Non-pigmented ciliary epithelial cell (primary cell): ENCODE results near the gene CDRT4.
"Not testable (repeated sequence)": the region's sequence is repeated elsewhere in the genome, so short reads cannot be mapped to it uniquely, and the experiment has no call there.

Experiments
- DNase-seq: peaks from one replicate; pipeline ENCODE4 v3.0.0-alpha.2; 2010; ENCODE audit warnings: low read depth

CDRT4 gene

DNA sequence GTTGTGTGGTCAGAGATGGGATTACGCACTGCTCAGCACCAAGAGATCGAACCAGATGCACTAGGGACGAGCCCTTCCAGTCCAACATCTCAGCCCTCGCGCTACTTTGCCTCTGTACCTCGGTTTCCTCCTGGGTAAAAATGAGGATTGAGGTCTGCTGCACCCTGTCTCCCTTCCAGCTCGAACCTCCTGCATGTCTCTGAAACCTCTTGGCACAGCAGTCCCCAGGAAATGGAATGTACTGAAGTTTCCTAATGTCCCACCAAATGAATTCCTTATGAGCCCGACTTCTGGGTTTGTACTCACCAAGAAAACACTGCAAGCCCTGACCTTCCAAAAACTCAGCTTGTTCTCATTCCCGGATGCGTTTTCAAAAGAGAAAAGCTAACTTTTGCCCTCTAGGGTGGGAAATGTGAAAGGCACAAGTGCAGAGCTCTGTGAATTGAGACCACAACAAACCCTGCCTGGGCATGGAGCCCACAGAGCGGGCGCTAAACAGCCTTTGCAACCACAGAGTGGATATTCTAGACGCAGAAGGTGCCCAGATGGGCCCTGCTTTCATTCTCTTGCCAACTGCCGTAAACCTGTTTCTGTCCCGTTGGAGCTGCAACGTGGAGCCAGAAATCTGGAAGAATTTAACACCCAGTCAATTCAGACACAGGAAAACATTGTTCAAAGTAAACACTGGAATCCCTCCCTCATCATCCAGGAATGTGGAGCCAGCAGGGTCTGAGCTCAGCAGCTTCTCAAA lies 10.3 kb downstream of the CDRT4 start:
- DNase-seq: no peak

DNA sequence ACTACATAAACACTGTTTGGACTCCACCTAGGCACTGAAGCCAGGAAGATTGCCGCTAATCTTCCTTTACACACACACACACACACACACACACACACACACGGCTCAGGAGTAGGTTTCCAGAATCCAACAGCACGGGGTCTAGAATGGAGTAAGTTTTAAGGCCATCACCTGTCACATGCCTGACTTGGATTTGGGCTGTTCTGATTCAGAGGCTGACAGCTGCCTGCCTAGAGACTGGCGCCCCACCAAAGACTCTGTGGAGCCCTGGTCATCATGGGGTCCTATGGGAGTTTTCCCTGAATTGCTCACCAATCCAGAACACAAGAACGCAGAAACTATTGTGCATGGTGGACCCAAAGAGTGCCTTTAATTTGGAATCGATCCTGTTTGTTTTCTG lies 10.9 kb downstream of the CDRT4 start:
- no peak for DNase-seq

DNA sequence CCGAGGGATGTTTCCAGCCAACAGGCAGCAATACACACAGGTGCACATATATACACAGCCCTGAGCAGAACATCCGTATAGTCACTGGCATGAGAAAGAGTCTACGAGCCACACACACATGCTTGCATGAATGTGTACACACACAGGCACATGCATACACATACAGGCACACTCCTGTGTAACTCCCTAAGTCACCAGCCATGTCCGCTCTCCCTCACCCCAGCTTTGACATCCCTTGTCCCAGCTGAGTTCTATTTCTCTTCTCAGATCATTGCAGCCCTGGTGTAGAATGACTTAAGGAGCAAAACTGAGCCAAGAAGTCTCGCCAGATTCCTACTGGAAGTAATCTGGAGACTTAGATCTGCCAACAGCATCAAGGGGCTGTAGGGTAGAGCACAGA lies 13.1 kb downstream of the CDRT4 start:
- no peak for DNase-seq

DNA sequence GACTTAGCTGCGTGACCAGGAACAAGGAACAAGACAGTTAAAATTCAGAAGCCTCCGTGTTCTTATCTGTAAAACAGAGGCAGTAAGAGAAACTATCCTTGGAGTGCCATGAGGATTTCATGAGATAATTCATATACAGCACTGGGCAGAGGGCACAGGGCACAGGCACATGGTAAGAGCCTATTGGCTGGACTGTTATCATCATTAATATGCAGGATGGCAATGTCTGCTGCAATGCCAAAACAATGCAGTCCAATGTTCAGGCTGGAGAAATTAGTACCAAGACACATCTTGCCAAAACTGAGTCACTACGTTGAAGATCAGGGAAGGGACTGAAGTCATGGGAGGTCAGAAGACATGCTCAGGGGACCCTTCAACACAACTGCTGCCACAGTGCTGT lies 13.6 kb downstream of the CDRT4 start:
- DNase-seq: no peak

DNA sequence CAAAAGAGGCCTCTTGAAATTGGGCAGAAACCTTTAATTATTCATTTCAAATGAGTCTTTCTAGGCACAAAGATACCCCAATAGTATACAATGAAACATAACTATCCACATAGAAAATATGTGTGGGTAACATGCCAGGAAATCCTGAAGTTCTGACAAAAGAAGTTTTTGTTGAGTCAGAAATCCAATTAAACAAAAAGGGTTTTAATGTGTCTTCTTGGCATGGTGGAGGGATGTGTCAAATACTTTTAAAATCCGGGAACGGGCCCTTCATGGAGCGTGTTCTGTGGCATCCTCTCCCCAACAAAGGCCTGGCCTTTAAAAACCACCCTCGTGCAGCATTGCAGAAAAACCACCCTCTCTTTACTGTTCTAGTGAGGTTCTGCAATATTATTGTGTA lies 14.2 kb downstream of the CDRT4 start:
- DNase-seq: no peak

DNA sequence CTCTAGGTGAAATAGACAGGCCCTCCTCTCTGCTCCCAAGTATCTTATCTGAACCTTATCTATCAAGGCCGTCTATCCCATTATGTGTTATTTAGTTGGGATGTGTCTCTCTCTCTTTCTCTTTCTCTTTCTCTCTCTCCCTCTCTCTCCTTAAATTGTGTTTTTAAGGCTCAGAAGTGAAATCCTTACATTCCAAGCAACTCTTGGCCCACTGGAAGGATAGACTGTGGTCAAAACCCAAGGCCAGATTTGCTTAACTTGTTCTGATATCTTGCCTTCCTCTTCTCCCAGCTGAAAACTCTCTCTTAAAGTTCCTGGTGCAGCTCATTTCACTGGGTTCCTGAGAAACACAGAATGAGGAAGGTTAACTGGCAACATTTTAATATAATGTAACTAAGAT lies 14.7 kb downstream of the CDRT4 start:
- no peak for DNase-seq

DNA sequence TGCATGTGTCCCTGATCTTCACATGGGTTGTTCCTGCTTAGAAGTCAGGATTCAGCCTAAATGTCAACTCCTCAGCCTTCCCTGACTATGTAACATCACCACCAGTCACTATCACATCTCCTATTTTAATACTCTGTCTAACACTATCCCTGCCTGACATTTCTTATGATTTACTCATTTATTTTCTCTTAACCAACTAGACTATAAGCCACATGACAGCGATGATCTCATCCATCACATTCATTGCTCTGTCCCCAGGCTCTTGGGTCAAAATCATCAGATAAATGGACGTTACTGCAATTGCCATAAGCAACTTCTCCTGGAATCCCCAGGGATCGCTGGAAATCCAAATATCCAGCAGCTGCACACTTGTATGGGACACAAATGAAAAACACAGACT lies 15.7 kb downstream of the CDRT4 start:
- DNase-seq: no peak

DNA sequence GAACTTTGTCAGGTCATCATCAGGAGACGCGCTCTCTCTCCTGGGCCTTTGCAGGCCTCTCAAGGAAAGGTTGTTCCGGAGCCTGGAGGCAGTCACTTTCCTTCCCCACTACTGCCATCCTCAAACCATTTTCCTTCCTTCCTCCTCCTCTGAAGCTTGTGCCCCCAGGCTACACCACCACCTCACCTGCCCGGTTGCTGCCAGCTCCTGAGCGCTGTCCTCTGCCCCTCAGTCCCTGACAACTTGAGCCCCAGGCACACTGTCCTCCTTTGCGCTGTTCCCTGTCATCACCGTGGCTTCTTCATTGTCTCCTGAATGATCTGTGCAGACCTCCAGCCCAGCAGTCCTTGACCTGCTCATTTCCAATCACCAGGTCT lies 18.9 kb downstream of the CDRT4 start:
- no peak for DNase-seq

DNA sequence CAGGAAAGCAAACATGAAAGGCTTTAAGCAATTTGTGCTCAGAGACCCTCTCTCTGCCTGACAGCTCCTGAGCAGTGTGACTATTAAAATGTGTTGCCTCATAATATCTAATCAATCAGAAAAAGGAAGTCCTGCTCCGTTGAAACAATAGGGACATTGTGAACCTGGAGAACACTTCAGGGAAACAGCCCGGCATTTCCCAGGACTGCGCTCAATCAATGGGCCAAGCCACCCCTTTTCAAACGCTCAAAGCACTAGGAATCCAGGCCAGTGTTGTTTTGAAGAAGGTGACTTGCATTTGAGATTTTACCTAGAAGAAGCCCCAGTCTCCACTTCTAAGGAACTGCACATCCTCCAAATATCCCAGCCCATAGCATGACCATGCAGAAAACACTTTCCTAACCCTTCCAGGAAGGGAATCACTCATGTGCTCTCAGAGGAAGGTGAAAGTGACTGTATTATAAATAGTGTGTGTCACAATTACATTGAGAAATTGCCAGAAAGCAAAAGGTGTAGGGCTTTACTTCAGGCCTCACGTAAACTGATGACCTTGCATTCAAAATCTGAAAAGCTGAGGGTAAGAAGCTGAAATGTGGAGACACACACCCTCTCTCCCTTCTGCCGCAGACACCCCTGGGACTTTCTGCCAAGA lies 19.4 kb downstream of the CDRT4 start:
- DNase-seq: no peak

DNA sequence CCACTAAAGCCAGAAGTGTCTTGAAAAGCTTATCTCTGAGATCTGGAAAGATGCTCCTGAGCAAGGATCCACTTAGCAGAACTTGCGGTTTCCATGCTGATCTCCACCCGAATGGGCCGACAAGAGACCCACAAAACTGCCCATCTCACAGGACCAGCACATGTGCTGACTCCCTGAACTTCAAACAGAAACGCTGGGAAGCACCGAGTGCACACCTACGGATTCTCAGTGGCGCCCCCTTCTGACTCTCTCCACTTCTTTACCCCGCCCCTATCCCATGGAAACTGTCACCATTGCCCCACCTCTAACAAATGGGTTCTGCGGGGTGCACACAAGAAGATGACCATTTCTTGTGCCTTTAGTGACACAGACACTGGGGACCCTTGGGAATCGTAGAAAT lies 21.4 kb downstream of the CDRT4 start:
- no peak for DNase-seq

DNA sequence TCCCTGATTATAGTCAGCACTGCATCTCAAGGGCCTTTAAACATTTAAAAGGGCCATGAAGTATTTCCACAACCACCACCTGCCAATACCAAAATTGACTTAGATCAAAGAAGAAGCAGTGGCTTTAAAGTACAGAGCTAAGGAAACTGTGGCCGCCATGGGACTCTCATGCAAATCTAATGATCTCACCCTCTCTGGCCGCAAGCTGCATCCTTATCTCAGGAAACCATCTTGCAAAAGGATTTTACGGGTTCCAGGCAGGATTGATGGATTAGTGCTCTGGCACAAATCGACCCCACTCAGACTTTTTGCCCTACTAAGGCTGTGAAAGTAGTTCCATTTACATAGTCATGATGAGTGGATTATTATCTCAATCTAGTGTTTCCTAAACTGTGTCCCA lies 22.6 kb downstream of the CDRT4 start:
- DNase-seq: no peak

DNA sequence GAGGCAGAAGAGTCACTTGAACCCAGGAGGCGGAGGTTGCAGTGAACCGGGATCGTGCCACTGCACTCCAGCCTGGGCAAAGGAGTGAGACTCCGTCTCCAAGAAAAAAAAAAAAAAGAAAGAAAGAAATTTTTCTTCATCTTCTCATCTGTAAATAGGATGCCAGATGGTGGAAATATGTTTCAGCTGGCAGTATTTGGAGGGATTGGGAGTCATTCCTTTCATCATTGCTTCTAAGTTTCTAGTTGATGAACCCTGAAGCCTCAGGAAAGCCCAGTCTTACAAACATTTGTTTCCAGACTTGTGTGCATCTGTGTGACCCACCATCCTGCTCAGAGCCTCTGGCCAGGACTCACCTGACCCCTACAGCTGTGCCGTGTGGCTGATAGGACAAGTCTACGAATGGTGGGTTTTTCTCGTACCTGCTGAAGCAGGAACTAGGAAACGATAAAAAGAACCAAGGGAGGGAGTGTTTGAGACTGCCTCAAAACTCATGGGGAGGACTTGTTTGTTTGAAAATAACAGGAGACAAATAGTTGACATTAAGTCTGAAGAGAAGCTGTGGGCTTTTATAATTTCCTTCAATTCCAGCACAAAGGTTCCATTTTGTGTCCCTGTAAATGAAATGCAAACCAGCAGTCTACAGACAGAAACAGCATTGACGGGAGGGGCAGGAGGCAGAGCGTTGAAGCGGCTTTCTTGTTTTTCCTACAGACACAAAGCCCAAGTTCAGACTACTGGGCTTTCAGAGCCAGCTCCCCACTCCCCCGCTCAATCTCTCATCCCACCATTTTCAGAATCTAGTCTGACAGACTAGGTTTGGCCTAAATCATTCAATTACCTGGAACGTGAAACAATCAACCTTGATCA lies 24.9 kb downstream of the CDRT4 start:
- no peak for DNase-seq

DNA sequence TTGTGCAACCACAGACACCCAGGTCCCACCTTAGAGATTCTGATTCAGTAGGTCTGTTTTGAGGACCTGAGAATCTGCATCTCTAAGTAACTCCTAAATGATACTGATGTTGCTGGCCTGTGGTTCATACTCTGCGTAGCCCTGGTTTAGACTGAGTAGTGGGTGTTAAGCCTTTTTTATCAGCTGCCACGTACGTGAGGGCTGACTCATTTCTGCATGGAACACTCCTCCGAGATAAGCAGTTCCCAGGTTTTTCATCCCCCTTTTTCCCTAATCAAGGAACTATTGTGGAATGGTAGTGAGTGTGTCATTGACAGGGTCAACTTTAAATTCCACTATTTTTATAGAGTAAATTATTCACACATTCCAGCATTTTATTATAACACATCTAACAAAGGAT lies 26.1 kb downstream of the CDRT4 start:
- no peak for DNase-seq

DNA sequence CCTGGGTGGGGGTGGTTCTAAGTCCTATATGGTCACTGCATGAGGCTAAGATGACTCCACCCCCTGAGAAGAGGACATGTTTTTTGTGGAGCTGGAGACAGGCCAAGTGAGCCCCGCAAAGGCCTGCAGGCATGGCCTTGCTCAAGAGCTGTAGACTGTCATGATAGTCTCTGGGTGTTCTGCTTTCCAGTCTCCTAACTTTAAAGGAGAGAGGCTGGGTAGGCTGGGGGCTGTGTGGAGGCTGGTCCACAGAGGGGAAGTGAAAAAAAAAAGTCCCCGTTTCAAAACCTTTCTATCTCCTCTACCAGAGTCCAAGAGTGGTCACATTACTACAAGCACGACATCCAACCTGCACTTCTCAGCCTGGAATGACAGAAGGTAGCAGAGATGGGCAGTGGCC lies 27.1 kb downstream of the CDRT4 start:
- DNase-seq: no peak

DNA sequence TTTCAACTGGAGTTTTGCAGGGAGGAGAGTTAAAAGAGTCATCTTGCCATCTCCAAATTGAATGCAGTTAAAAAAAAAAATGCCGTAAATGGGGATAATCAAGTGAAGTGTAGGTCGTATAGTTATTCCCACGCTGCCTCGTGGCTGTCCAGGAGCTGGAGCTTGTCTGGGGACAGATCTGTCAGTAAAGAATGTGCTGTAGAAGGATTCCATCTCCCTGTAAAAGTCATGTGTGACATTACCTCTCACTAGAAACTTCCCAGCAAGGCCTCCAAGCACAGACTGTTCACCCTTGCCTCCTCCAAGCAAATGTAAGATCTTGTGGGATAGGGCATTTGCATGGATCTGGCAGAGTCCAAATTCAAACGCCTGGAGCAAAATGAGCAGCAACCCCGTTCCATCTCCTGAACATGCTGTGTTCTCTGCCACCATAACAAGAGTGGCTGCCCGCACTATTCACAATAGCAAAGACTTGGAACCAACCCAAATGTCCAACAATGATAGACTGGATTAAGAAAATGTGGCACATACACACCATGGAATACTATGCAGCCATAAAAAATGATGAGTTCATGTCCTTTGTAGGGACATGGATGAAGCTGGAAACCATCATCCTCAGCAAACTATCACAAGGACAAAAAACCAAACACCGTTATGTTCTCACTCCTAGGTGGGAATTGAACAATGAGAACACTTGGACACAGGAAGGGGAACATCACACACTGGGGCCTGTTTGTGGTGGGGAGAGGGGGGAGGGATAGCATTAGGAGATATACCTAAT lies 28.0 kb downstream of the CDRT4 start:
- not testable (repeated sequence) for DNase-seq

DNA sequence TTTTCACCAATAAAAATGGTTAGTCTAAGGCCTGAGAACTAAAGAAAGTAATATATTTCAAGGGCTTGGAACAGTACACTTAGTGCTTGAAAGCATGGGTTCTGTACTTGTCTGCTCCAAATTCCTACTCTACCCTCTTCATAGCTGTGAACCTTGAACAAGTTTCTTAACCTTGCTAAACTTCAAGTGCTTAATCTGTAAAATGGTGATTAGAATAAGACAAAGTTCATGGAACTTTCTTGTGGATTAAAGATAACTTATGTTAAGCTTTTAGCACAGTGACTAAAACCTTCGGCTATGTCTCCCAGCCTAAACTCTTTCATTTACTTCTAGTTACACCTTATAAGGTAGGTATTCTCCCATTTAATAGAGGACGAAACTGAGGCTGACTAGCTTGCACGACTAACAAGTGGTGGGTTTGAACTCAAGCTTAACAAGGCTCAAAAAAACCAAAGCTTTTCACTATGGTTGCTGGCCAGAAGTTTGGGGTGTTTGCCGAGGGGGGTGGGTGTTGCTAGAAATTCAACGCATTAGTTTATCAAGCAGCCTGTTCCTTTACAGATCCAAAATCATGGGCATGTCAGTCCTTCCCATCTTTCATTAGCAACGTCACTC lies 28.8 kb downstream of the CDRT4 start:
- no peak for DNase-seq

DNA sequence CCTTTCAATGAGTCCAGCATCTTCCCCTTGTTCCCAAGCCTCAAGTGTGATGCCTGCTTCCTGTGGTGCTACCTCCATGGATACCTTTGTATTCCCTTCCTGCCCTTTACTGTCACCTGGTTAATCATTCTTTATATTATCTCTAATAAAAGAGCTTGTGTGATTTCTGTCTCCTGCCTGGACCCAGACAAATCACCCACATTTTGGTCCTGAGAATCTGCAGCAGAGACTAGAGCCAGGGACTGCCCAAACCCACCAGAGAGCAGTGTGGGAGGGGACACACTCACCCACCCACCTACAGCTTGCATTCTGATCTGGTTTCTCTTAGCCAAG lies 30.2 kb downstream of the CDRT4 start:
- no peak for DNase-seq

DNA sequence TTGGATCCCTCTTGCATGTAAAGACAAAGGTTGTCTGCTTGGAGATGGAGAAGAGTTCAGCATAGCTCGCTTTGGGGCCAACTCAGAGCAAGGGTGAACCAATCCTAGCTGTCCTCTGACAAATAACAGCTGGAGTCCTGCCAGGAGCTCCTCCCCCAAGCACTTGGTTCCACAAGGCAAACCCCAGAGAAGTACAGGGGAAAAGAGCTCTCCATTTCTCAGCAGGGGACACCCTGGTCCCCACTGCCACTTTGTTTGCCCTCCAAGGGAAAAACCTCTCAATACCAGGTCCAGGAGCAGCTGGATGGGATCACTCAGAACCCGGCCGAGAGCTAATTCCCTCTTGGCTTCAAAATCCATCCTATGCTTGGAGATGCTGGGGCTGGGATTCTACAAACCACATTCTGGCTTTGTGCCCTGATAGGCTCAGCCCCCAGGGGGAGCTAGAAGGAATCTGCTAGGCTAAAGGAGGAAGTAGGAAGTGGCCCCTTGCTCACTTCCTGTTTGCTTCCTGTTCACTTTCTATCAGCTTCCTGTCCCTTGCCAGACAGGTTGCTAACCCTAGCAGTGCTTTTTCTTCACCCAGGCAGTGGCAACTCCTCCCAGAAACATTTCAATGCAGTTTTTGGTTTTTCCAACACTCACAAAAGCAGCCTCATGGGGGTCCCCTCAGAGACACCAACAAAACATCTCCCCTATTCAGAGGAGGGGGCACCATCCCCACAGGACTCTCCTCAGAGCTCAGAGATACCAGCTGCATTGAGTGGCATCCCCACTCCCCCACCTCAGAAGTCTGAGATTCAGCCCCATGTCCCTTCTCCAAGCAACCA lies 30.7 kb downstream of the CDRT4 start:
- DNase-seq: no peak

DNA sequence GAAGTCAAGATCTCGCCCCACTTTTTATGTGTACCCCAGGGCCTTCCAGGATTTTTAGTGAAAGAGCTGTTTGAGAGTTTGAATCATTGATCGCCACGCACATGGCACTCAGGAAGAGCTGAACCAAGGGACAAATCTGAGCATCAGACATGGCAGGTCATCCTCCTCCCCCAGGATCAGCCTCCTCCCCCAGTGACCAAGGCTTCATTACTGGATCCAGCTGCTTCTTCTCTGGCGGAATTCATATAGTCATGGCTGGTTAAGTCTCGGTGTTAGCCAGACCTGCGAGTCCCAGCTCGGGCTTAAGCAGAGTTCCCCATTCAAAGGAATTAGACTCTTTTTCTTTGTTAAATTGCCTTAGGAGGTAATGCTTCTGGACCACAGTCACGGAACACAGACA lies 32.5 kb downstream of the CDRT4 start:
- DNase-seq: no peak

DNA sequence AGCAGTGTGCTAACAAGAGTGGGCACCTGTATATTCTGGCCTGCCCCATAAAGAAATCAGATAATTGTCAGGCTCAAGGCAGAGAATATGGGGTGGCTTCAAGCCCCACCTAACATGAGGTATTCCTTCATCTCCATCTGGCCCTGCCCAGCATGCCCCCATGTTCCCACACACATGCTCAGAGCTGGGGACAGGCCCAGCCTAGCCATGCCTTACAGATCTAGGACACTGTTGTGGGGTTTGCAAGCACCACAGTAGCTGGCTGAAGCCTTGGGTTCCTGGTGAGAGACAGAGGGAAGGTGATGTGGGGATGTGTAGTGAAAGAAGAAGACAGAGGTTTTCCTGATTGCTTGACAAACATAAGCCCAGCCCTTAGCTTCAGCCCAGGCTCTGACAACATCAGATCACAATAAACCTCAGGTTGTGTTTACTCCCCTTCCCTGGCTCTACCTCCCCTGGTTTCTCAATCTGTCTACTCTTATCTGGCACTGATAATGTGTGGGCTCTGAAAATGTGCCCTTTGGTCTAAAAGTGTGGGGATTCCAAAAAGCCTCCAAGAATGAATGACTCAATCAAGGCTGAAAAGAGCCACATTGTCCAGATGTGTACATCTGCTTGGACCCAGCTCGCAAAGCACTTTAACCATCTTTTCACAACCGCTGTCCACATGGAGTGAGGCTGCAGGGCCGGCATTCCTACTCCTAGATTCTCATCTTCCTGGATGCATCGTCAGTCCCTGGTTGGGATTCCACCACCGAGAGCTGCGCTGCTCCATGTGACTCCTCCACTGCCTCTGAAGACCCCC lies 34.4 kb downstream of the CDRT4 start:
- DNase-seq: no peak
